ENCODE data around the gene GRXCR1.

Gene GRXCR1

DNA sequence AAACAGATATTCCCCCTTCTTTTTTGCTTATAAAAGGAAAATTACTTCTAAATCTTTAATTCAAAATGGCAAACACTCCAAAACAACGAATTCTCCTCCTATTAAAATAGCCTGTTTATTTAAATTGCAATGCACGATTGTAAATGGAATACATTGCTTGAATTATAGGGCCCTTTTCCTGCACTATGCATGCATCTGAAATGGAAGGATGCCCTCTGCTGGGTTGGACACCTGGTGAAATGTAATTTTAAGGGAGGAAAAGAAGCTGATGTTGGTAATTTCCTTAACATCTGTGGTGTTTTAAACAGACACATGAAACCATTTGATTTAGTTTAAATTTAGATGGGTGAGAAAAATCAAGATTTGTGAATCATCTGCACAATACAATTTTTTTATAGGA is 72.8 kb downstream of the GRXCR1 start:
- Mint-ChIP-seq H3K4me3 (no peak overlapping the region), H3K27ac (no peak overlapping the region), H3K4me1 (no peaks in the 10 kb centered on the region), H3K27me3 (no peaks in the 10 kb centered on the region), H3K36me3 (no peaks in the 10 kb centered on the region), H3K9me3 (peaks cover 2% of the 10 kb centered on the region)
- ATAC-seq (ENCODE audit: low read depth) (no peak), DNase-seq (ENCODE audit: low spot score in 2 of 2) (no peak)

DNA sequence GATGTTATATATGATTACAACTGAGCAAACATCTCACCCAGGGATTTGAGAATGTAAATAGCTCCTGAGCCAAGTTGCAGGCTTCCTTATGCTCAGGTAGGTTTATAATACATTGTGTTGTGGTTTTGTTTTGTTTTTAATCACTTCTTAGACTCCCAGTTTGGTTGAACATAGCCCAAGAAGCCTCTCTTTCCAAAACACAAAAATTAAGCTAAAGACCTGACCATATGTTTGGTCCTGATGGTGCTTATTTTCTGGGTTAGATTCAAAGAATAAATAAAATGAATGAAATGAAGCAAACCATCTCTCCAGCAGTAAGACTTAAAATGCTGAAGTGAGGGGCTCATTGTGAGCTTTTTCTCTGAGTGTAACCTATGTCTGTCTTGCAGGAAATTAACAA is 93.5 kb downstream of the GRXCR1 start:
- Mint-ChIP-seq H3K27me3 (no peaks in the 10 kb centered on the region), H3K27ac (no peak overlapping the region), H3K4me3 (no peak overlapping the region), H3K36me3 (no peaks in the 10 kb centered on the region), H3K9me3 (peaks cover 5% of the 10 kb centered on the region), H3K4me1 (no peaks in the 10 kb centered on the region)
- DNase-seq (ENCODE audit: low spot score in 2 of 2) (no peak), ATAC-seq (ENCODE audit: low read depth) (no peak)

DNA sequence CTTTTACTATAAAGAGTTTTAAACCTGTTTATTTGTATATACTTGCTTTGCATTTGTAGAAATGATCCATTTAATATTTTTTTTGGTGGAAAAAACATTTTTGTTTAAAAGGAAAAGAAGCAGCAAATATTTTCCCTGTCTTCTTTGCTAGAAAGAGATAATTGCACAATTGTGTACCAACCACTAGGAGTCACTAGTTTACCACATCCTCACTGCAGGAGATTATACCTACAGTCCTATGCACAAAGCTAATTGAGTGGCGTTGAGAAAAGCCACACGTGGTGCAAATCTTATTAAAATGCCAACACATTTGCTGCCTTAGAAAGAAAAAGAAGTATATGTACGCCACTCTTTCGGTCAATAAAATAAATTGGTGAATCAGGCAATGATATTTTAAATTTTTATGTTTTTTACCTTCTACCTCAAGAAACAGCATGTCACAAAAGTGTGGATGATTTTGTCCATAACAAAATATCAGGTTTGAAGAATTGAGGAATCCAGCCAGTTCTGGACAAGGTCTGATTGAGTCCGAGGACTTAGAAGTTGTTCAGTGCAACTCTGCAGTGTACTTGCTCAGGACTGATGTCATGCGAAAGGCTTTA is 102.9 kb downstream of the GRXCR1 start:
- Mint-ChIP-seq H3K4me1 (no peaks in the 10 kb centered on the region), H3K27me3 (peaks cover 2% of the 10 kb centered on the region), H3K27ac (no peak overlapping the region), H3K36me3 (no peaks in the 10 kb centered on the region), H3K4me3 (no peak overlapping the region), H3K9me3 (no peaks in the 10 kb centered on the region)
- ATAC-seq (ENCODE audit: low read depth) (no peak), DNase-seq (ENCODE audit: low spot score in 2 of 2) (no peak)

DNA sequence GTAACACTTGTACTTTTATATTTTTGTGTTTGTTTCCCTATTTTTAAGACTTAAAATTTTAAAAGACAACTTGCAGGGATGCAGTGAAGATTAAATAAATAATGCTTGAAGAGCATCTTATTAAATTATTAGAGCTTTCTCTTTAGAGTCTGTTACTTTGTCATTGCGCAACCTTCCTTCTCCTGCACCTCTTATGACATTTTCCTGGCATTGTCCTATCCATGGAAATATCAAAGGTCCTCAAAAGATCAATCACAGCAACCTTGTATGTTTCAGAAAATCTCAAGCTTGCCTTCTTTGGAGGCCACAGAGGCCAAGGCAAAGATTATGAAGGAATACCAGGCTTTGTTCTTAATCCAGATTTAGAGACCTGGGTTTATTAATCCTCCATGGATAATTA is 116.3 kb downstream of the GRXCR1 start:
- Mint-ChIP-seq H3K4me3 (no peak overlapping the region), H3K27ac (no peak overlapping the region), H3K36me3 (no peaks in the 10 kb centered on the region), H3K9me3 (peaks cover 6% of the 10 kb centered on the region), H3K27me3 (no peaks in the 10 kb centered on the region), H3K4me1 (no peaks in the 10 kb centered on the region)
- DNase-seq (ENCODE audit: low spot score in 2 of 2) = no peak
- no peak for ATAC-seq (ENCODE audit: low read depth)

GRCh38 chr4:43014256-43014655 is 121.7 kb downstream of the GRXCR1 start:
- Mint-ChIP-seq H3K9me3 (peaks cover 2% of the 10 kb centered on the region), H3K36me3 (no peaks in the 10 kb centered on the region), H3K4me3 (no peak overlapping the region), H3K27ac (no peak overlapping the region), H3K4me1 (no peaks in the 10 kb centered on the region), H3K27me3 (no peaks in the 10 kb centered on the region)
- ATAC-seq (ENCODE audit: low read depth) (no peak), DNase-seq (ENCODE audit: low spot score in 2 of 2) (no peak)

- H3K9me3 Mint-ChIP-seq = no peaks in the 10 kb centered on the region
- ATAC-seq (ENCODE audit: low read depth) (no peak), DNase-seq (ENCODE audit: low spot score in 2 of 2) (no peak)
- no peaks in the 10 kb centered on the region for H3K27me3 Mint-ChIP-seq
- H3K4me3 Mint-ChIP-seq = no peak overlapping the region
- no peaks in the 10 kb centered on the region for H3K4me1 Mint-ChIP-seq
- H3K36me3 Mint-ChIP-seq = no peaks in the 10 kb centered on the region
- H3K27ac Mint-ChIP-seq = no peak overlapping the region
Measured at GRCh38 chr4:43041632-43042031, 149.1 kb downstream of the GRXCR1 start.

DNA sequence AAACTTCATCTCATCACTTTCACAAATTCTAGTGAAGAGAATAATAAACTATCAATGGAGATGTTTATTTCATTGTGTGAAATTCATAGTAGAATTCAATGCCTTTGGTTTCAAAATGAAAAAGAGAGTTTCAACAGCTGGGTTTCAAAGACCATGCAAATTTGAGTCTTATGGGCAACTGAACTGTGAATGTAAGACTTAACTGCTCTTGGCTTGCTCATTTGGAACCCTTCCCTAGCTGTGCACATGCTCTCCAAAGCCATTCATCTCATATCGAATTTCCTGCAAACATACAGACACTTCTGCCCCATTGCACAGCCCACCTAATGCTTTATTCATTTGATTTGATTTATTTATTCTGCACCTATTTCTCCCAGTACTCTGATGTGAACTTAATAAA is 154.5 kb downstream of the GRXCR1 start:
- no peaks in the 10 kb centered on the region for H3K36me3 Mint-ChIP-seq
- no peaks in the 10 kb centered on the region for H3K4me1 Mint-ChIP-seq
- ATAC-seq (ENCODE audit: low read depth) (no peak), DNase-seq (ENCODE audit: low spot score in 2 of 2) (no peak)
- H3K9me3 Mint-ChIP-seq = no peaks in the 10 kb centered on the region
- H3K27ac Mint-ChIP-seq = no peak overlapping the region
- H3K4me3 Mint-ChIP-seq = no peak overlapping the region
- no peaks in the 10 kb centered on the region for H3K27me3 Mint-ChIP-seq

- ATAC-seq (ENCODE audit: low read depth) (no peak), DNase-seq (ENCODE audit: low spot score in 2 of 2) (no peak)
- Mint-ChIP-seq H3K27me3 (no peaks in the 10 kb centered on the region), H3K36me3 (no peaks in the 10 kb centered on the region), H3K4me3 (no peak overlapping the region), H3K4me1 (no peaks in the 10 kb centered on the region), H3K9me3 (no peaks in the 10 kb centered on the region), H3K27ac (no peak overlapping the region)
Measured at GRCh38 chr4:43048570-43048969, 156.1 kb downstream of the GRXCR1 start.

DNA sequence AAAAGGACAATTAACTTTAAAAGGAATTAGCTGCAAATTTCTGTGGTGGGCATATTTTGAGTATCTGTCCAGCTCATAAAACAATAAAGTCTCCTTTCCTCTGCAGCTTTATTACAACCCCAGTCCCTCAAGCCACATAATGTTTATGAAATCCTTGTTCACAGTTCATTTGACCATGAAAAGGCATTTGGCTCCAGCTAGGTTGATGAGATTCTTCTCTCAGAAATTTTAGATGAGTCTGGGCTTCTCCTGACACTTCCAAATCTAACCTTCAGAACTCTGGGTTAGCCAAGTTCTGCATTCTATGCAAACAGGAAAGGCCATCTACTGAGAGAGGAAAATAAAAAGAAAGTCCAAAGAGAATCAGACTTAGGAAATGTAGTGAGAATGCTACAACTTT is 156.8 kb downstream of the GRXCR1 start:
- DNase-seq (ENCODE audit: low spot score in 2 of 2) (no peak), ATAC-seq (ENCODE audit: low read depth) (no peak)
- no peaks in the 10 kb centered on the region for H3K36me3 Mint-ChIP-seq
- H3K27me3 Mint-ChIP-seq = no peaks in the 10 kb centered on the region
- no peak overlapping the region for H3K27ac Mint-ChIP-seq
- no peaks in the 10 kb centered on the region for H3K9me3 Mint-ChIP-seq
- no peaks in the 10 kb centered on the region for H3K4me1 Mint-ChIP-seq
- H3K4me3 Mint-ChIP-seq = no peak overlapping the region

DNA sequence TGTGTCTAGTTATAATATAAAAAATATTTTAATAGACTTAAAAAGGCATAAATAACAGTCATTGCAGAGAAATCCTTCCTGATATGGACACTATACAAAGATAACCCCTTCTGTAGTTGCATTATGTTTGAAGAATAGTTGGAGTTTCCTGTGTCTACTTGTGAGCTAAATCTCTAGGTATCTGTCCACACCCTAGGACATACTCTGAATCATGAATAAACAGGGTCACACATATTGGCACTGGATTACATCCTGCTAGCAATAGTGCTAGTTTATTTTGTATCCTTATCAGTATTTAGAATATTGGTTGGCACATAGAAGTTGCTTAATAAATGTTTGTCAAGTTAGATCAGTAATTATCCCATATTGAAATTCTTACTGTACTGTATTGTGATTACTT is 173.9 kb downstream of the GRXCR1 start:
- H3K9me3 Mint-ChIP-seq = peaks cover 2% of the 10 kb centered on the region
- peaks cover 2% of the 10 kb centered on the region for H3K27me3 Mint-ChIP-seq
- no peak overlapping the region for H3K27ac Mint-ChIP-seq
- H3K4me3 Mint-ChIP-seq = no peak overlapping the region
- no peaks in the 10 kb centered on the region for H3K4me1 Mint-ChIP-seq
- no peaks in the 10 kb centered on the region for H3K36me3 Mint-ChIP-seq
- DNase-seq (ENCODE audit: low spot score in 2 of 2) (no peak), ATAC-seq (ENCODE audit: low read depth) (no peak)

DNA sequence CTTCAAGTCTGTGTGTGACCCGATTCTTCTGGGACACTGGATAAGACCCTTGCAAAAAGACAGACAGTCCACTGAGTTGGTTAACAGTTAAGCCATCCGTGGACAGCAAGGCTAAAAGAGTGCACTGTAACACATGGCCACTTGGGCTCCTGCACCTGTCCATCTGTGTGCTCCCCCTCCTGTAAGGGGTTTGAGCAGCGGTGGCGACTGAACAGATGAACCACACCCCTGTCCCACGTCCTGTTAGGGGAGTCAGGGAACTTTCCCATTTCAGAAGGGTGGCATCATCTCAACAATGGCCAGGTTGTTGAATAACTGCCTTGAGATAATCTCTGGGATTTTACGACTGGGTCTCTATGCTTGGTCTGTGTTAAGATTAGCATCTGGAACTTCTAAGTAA is 178.6 kb downstream of the GRXCR1 start:
- Mint-ChIP-seq H3K27ac (no peak overlapping the region), H3K9me3 (peaks cover 2% of the 10 kb centered on the region), H3K4me1 (no peaks in the 10 kb centered on the region), H3K4me3 (no peak overlapping the region), H3K36me3 (no peaks in the 10 kb centered on the region), H3K27me3 (peaks cover 2% of the 10 kb centered on the region)
- DNase-seq (ENCODE audit: low spot score in 2 of 2) = no peak
- no peak for ATAC-seq (ENCODE audit: low read depth)

Measured in memory B cell (primary cell).